Bronchial epithelial cell (primary cell): Measurements from ENCODE around the gene MIEF1. TPM values are rescaled to one million over a fixed set of nuclear protein-coding genes. Genes with fewer than 3 reads are reported as not detected.
A peak's percentile ranks its signal among the peaks of the same experiment; 100 is the strongest.

Experiments
- DNase-seq: peaks from one replicate; pipeline ENCODE4 v3.0.0-alpha.2; 2010; ENCODE audit warnings: low read depth
- FAIRE-seq: peaks from 2 replicates; lab custom pipeline; 2011; peaks lifted over from hg19 to GRCh38; lab: Jason Lieb, UNC
- H3K27me3 ChIP-seq: 2 replicates; pipeline ENCODE4 v1.5.1; 2011; ENCODE audit warnings: low read length; ENCODE audit not compliant: control insufficient read depth, insufficient read depth
- H3K36me3 ChIP-seq: 2 replicates; pipeline ENCODE4 v1.5.1; 2011; ENCODE audit warnings: low read length; ENCODE audit not compliant: control insufficient read depth, insufficient read depth
- H3K4me3 ChIP-seq: 2 replicates; pipeline ENCODE4 v1.5.1; 2011; ENCODE audit warnings: mild to moderate bottlenecking, low read depth, low read length, control low read depth
- CTCF ChIP-seq: IDR thresholded peaks from 2 replicates; pipeline ENCODE4 v1.5.1; 2011; ENCODE audit warnings: mild to moderate bottlenecking, moderate library complexity, low read length, control low read depth, inconsistent platforms; ENCODE audit not compliant: insufficient read depth, severe bottlenecking
- total RNA-seq: library from RNA; depleted of rRNA; stranded (reverse); fragments of >200 nt; gene quantifications from 2 replicates; pipeline ENCODE4 v1.2.1, GENCODE V29; 2014

Gene MIEF1
- total RNA-seq, 1 donor from 2014 or later, result 23.7 TPM

- Histone ChIP-seq H3K27me3 (peaks cover 30% of the 10 kb centered on the region), H3K36me3 (no peaks in the 10 kb centered on the region), H3K4me3 (no peak overlapping the region)
- DNase-seq (no peak), FAIRE-seq (no peak)
- no peak for TF ChIP-seq CTCF
These were observed 51.3 kb downstream of the MIEF1 start for GRCh38 chr22:39553429-39553828.

- no peak for DNase-seq
- Histone ChIP-seq H3K36me3 (no peaks in the 10 kb centered on the region), H3K4me3 (no peak overlapping the region), H3K27me3 (peaks cover 31% of the 10 kb centered on the region)
- FAIRE-seq, result no peak
- no peak for TF ChIP-seq CTCF
These were observed 52.1 kb downstream of the MIEF1 start for GRCh38 chr22:39554151-39554550.

GRCh38 chr22:39556970-39557841 is 55.1 kb downstream of the MIEF1 start:
- Histone ChIP-seq H3K27me3 (peaks cover 35% of the 10 kb centered on the region), H3K4me3 (no peak overlapping the region), H3K36me3 (no peaks in the 10 kb centered on the region)
- FAIRE-seq, result no peak
- peak; percentile 21 for TF ChIP-seq CTCF
- DNase-seq, result no peak

GRCh38 chr22:39558254-39558727 is 56.2 kb downstream of the MIEF1 start:
- no peak for FAIRE-seq
- TF ChIP-seq CTCF, result no peak
- Histone ChIP-seq H3K4me3 (no peak overlapping the region), H3K27me3 (peaks cover 32% of the 10 kb centered on the region), H3K36me3 (no peaks in the 10 kb centered on the region)
- DNase-seq, result no peak

- FAIRE-seq (no peak), DNase-seq (no peak)
- H3K27me3 ChIP-seq, result peaks cover 32% of the 10 kb centered on the region
- TF ChIP-seq CTCF, result no peak
- no peak overlapping the region for H3K4me3 ChIP-seq
- H3K36me3 ChIP-seq, result no peaks in the 10 kb centered on the region
These were observed 56.9 kb downstream of the MIEF1 start for GRCh38 chr22:39558950-39559349.
